HG03103 (cell line): ENCODE measurements around the gene ATG13.
"Not testable (repeated sequence)": the region's sequence is repeated elsewhere in the genome, so short reads cannot be mapped to it uniquely, and the experiment has no call there.

ENCODE experiments used
- ATAC-seq: cut with Tn5 transposase; IDR thresholded peaks from one replicate; pipeline ENCODE4 v1.9.1; 2021; ENCODE audit warnings: low read depth; ENCODE audit not compliant: unreplicated experiment

Gene ATG13

DNA sequence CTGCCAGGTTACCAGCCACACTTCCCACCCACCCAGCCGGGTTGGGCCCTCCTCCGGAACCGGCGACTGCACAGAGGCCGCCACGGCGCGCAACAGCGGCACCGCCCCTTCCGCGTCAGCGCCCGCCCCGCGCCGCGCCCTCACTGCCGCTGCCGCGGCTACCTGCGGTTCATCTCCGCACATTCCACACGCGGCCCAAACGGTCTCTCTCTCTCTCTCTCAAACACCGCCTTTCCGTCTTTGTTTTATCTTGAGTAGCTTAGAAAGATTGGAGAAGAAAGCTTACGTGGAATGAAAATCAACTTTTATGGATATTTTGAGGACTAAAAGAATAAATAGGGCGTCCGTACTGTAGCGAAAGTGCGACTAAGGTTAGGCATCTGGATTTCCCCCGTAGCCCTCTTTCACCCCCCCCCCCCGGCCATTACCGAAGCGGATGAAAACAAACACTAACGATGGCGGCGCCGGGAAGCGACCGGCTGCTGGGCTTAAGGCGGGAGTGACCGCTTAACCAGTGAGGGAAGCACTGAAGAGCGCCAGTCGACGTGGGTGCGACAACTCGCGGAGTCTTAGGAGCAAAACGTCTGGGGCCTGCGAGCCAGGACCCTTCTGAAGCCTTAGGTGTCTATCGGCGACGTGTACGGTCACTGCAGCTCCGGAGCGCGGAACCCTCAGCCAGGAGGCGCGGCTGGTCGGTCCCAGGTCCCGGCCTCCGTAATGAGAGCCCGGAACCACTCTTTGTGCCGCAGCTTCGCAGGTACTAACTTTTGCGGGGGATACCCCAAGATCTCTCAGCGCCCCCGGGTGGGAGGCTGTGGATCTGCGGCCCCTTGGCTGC lies at the start of gene ATG13, which contains the start of gene HARBI1:
Gene ATG13, plus strand, starts transcription at position 420 of the 838 bp plus-strand sequence. CDS start 26,739 bp downstream, outside the sequence.
Gene HARBI1, minus strand, starts transcription at position 94 of the 838 bp plus-strand sequence. CDS start 990 bp downstream, outside the sequence.
- ATAC-seq: peak; percentile 97

DNA sequence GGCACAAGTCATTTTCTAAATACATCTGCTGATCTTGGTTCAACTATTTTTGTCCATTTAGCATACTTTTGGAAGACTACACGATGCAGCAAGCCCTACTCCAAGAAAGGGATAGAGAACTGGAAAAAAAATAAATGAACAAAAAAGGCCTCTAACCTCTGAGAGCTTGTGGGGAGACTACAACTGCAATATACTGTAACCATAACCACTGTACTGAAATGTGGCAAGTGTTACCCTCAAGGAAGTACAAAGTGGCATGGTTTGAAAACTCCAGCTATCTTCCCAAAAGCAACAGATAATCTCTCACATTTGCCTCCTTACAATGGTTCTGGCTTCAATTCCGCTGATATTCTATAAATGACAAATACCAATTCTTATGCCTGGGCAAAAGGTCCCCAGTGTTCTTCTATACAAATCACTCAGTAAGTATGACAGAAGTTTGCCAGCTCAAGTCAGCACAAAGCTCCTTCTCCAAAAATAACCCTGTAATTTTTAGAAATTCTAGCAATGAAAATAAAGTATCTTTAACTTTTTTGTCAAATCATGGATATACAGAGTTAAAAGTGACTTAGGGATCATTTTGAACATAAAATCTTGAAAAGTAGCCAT lies 46.5 kb upstream of the ATG13 start:
- ATAC-seq: no peak

DNA sequence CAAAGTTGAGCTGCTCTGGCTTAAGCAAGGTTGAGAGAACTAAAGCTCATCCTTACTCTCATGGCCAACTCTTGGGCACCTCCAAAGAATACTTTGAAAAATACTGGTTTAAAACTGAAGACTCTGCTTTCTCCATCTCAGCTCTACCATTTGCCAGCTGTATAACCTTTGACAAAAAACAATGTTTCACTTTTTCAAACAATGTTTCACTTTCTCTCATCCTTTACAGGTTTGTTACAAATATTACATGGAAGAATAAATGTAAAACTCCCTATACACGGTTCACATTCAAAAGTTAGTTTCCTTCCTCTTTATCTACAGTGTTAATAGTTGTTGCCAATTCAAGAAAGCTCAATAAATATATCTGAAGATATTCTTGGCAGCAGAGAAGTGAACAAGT lies 42.7 kb upstream of the ATG13 start:
- ATAC-seq: no peak

DNA sequence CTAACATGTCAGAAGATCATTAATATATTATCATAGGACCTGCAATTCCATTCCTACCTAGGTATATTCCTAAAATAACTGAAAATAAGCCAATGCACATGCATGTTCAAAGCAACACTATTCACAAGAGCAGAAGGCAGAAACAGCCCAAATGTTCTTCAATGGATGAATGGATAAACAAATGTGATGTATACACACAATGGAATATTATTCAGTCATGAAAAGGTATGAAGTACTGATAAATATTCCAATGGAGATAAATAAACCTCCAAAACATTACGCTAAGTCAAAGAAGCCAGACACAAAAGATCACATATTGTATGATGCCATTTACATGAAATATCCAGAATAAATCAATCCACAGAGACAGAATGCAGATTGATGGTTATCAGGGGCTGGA lies 40.3 kb upstream of the ATG13 start:
- ATAC-seq: no peak

DNA sequence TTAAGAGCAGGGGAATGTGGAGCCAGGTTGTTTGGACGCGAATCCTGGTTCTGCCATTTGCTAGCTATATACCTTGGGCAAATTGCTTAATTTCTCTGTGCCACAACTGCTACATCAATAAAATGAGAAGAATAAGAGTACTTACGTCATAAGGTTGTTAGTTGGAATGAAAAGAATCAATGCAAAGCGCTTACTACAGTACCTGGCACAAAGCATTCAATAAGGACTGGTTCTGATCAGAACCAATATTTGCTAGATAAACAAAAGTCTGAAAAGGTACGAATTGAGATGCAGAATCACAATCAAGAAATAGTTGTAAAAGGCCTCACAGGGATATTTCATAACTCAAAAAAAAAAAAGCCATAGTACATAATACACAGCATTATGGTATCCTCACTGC lies 34.8 kb upstream of the ATG13 start:
- no peak for ATAC-seq

DNA sequence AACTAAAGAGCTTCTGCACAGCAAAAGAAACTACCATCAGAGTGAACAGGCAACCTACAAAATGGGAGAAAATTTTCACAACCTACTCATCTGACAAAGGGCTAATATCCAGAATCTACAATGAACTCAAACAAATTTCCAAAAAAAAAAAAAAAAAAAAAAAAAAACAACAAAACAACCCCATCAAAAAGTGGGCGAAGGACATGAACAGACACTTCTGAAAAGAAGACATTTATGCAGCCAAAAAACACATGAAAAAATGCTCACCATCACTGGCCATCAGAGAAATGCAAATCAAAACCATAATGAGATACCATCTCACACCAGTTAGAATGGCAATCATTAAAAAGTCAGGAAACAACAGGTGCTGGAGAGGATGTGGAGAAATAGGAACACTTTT lies 33.8 kb upstream of the ATG13 start:
- ATAC-seq: not testable (repeated sequence)

DNA sequence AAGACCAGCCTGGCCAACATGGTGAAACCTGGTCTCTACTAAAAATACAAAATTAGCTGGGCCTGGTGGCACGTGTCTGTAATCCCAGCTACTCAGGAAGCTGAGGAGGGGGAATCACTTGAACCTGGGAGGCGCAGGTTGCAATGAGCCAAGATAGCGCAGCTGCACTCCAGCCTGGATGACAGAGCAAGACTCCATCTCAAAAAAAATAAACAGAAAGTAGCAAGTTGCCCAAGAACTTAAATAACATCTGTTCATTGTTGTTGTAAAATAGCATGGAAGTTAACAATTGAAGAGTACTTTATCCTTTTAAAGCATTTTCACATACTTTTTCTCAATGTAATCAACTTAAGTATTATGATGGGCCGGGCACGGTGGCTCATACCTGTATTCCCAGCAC lies 29.2 kb upstream of the ATG13 start:
- ATAC-seq: no peak

DNA sequence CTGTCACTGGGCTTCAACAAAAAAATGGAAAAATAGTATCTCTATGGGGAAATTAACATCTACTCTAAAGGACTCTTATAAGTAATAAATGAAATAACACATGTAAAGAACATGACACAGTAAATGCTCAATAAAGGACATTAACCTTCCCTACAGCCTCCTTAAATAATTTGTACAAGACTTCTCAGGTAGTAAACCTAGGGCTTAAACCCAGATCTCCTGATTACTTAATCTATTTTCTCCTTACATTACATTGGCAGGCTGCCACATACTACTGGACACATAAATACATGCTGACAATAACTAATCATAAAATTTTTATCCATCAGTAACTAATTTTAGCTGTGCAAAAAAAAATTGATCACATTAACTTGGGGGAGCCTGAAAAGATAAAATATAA lies 28.4 kb upstream of the ATG13 start:
- no peak for ATAC-seq

DNA sequence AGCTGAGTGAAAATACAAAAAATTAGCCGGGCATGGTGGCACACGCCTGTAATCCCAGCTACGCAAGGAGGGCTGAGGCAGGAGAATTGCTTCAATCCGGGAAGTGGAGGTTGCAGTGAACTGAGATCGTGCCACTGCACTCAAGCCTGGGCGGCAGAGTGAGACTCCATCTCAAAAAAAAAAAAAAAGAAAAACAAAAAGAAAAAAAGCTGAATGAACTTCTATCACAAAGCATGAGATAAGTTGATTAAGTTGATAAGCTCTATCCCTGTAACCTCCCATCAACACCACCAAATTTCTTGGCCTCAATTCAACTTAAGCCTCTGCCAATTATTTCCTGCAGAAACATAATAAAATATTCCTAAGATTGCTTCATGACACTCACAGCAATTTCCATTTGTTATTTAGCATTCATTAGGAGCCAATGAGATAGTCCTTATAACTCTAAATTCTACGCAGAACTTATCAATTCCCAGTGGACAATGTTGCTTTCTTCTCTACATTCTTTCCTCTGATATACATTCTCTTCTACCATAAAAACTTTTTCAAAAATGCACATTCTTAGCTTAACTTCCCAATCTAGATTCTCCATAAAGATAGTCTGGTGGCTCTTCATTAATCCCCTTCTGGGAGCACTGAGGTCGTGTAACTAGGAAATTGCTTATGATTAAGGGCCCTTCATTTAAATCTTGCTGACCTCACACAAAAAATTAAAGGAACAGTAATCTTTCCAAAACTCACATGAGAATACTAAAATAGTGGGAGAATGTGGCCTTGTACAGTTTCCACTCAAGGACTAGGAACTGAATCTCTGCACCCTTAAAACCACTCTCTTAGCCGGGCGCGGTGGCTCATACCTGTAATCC lies 26.4 kb upstream of the ATG13 start:
- ATAC-seq: no peak

DNA sequence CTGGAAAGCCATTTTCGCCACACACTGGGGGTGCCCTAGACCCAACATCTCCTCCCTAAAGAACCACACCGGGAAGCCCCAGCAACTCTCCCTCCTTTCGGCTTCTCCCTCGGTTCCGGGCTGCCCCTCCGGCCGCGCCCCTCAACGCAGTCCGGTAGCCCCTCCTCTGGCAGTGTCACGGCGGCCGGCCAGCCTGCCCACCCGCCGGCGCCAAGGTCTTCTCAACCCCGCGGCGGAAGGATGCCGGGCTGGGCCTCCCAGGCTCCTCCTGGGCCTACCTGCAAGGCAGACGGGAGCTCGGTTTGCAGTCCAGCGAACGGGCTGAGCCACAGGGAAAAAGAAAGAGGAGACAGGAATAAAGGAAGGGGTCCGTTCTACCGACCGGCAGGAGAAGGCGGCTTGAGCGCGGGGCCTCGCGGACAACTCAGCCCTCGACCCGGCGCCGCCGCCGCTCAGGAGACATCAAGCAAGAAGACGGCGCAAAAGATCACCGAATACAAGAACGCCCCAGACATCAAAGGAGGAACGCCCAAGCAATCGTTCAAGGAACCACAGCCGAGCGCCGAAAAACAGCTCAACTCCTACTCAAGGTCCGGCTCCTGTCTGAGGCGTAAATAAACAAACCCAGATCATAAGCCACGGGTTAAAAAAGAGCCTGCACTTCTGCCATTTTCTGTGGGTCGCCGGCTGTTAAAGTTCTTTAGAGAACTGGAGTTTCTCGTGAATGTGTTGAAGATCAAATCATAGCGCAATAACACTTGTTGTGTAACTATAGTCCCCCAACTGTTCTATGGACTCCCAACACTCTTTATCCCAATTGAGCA lies 23.6 kb upstream of the ATG13 start, which contains the start of gene AMBRA1:
Gene AMBRA1, minus strand, starts transcription at position 474 of the 824 bp plus-strand sequence. CDS start 45,643 bp downstream, outside the sequence.
- ATAC-seq: peak; percentile 79

DNA sequence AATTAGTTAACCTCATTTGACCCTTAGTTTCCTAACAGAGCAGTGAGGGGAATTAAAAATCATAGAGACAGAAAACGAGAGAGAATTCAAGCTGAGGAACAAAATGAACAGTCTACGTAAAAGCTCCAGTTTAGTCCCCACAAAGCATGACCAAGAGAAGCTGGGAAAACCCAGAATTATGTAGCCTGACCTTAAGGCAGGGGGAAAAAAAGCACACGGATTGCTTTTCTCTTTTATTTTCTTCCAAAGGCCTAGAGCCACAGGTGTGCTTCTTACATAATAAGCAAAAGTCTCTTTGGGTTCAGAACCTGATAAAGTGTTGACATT lies 23.0 kb upstream of the ATG13 start:
- no peak for ATAC-seq

DNA sequence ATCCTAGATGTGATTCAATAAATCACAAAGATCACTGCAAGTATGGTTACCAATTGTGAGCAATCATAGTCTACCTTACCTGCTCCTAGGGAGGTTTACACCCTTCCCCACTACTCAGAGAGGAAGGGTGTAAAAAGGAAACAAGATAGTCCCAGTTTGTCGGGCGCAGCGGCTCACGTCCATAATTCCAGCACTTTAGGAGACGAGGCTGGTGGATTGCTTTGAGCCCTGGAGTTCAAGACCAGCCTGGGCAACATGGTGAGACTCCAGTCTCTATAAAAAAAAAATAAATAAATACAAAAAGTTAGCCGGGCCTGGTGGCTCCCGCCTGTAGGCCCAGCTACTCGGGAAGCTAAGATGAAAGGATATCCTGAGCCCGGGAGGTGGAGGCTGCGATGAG lies 22.6 kb upstream of the ATG13 start:
- no peak for ATAC-seq

DNA sequence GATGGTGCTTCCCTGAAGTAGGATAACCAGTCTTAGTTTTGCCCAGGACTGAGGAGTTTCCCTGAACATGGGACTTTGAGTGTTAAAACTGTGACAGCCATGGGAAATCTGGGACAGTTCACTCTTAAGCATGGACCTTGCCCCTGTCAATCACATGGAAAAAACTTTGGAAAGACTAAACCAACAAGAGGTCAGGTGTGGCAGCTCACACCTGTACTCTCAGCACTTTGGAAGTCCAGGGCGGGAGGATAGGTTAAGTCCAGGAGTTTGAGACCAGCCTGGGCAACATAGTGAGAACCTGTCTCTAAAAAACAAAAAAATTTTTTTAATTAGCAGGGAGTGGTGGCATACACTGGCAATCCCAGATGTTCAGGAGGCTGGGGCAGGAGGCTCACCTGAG lies 20.2 kb upstream of the ATG13 start:
- no peak for ATAC-seq

DNA sequence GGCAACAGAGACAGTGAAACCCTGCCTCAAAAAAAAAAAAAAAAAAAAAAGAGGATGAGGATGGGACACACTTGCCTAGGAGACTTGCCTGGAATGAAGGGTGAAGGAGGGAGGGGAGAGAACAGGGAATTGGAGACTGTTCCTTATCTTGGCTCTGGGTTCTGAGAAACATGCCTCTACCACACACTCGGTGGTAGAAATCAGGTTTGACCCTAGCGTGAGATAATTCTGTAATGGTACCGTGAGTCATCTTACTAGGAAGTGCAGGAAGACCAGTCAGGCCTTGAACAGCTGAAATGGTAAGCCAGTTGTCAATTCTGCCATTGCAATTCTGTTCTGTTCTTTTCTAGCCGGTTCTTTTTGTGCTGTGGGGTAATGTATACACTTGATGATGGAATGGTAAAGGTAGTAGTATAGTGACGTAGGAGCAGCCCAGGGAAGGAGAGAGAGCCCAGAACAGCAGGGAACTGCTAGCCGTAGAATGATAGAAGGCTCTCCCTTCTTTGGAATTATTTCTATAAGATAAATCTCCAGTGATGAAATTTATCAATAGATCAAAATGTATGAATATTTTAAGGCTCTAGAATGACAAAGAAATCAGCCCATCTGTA lies 19.6 kb upstream of the ATG13 start:
- no peak for ATAC-seq

DNA sequence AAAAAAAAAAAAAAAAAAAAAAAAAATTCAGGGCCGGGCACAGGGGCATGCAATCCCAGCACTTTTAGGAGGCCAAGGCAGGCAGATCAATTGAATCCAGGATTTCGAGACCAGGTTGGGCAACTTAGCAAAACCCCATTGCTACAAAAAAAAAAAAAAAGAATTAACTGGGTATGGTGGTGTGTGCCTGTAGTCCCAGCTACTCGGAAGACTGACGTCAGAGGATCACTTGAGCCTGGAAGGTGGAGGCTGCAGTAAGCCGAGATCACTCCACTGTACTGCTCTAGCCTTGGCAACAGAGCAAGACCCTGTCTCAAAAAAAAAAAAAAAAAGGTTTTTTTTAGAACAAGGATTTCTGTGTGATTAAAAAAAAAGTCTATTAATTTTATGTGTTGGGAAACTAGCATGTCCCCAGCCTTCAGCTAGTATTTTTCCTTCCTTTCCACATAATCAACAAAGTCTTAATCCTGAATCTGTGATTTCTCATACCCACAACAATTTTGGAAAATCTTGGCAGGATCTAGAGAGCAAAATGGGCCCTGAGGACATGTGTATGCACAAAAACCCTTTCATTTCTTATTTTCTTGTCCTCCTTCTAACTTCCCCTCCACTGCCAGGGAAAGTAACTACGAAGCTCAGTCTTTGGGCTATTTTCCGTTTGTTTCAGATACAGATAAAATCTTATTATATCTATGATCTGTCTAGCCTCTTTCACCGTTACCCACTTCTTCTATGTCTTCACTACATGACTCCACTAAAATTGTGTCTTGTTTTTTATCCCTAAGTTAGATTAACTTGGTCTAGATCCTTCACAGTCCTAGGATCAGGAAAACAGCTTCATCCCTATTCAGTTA lies 17.8 kb upstream of the ATG13 start:
- no peak for ATAC-seq

DNA sequence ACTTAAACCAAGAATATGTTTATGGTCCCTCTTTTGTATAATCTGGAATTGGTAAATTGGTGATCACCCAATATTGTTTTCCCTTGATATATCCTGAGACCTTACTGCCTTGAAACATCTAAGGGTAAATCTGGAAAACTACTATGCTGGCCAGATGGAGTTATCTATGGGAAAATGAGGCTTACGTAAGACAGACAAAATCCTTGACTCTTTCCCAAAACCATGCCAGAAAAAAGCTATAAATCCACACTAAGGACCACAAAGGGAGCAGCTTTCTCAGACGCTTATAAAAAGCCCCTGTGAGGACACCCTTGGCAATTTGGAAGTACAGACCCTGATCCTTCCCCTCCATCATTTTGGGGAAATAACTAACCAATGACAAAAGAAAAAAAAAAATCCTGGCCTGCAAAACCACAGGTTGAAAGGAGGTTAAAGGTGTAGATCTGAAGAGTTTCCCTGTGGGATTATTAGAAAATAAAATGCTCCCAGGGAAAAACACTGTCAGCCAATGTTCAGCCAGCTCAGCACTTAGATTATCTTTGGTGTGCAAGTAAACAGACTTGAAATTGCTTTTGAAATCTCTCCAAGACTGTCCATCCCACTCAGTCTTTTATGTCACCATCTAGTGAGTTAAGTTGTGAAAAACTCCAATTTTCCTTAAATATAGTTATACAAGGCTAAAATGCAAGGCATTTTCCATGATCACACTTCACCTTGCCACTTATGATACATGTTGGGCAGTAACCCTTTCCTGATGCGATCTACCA lies 17.0 kb upstream of the ATG13 start:
- no peak for ATAC-seq

DNA sequence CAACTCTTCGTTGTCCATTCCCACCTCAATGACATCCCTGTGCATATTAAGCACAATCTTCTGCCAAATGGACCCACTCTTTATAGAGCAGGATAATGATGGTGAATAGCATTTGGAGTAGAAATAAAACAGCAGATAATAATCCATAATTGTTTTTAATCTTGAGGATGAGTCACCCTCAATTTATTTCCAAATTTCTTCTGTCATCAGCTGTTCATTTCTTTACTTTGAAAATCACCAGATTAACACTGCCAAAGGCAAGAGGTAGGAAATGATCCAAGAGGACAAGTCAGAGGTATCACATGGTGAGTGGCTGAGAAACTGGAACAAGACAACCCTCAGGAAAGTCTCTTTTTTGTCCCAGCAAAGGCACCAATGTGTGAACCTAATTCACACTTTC lies 16.2 kb upstream of the ATG13 start:
- ATAC-seq: no peak

DNA sequence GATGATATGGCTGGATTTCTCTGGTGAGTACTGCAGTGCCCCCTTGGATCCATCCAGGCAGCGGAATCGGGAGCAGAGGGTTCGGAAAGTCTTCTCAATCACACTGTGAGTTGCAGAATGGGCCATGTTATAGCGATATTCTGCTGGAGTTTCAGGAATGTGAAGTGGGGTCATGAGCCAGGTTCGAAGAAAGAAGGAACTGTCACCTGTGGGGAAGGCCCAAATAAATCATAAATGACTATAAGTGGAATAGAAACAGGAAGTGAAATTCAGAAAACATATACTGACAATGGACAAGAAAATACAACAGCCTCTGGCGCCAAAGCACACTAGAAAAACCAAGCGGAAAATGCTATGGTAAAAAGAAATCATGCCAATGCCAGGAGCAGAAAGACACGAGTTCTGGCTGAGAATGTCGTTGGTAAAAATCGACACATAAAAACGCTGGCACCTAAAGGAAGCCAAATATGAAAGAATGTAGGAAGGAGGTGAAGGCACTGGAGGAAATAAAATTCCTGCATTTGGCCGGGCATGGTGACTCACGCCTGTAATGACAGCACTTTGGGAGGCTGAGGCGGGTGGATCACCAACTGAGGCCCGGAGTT lies 13.5 kb upstream of the ATG13 start:
- no peak for ATAC-seq
